Endothelial cell of umbilical vein (primary cell): ENCODE measurements around the gene CPNE8. TPM values are rescaled to one million over a fixed set of nuclear protein-coding genes. Genes with fewer than 3 reads are reported as not detected.

Experiments used
- BruUV-seq: library from RNA; stranded (reverse); fragments of 400-500 nt; replicated peaks from 2 replicates; lab custom pipeline; 2021; lab: Mats Ljungman, UMichigan
- CTCF ChIA-PET: fragments of 300-600, 350-600 bp; sonication (Branson Sonifier 250); formaldehyde crosslinking; loops from one replicate; lab custom pipeline; 2021; ENCODE audit warnings: antibody characterized with exemption, inconsistent platforms; lab: Charles Lee
- POLR2A ChIA-PET: fragments of 300-600, 350-600 bp; sonication (Branson Sonifier 250); formaldehyde crosslinking; loops from one replicate; lab custom pipeline; 2021; ENCODE audit warnings: antibody characterized with exemption, inconsistent platforms; lab: Charles Lee
- DNase-seq: peaks from one replicate; pipeline ENCODE4 v3.0.0-alpha.2; 2011; ENCODE audit warnings: low read depth, low spot score
- FAIRE-seq: peaks from 2 replicates; lab custom pipeline; 2011; peaks lifted over from hg19 to GRCh38; lab: Jason Lieb, UNC
- H2AFZ ChIP-seq: 2 replicates; pipeline ENCODE4 v1.6.0; 2012; ENCODE audit warnings: low read depth, low read length, control low read depth, inconsistent platforms
- H3K27ac ChIP-seq: 2 replicates; pipeline ENCODE4 v1.5.1; 2011; ENCODE audit warnings: low read depth, mild to moderate bottlenecking, control low read depth, low read length, moderate library complexity; ENCODE audit not compliant: insufficient read depth
- H3K27me3 ChIP-seq, 2 experiments: 2 replicates each; pipeline versions ENCODE4 v1.6.0 to v1.6.1; 2011; ENCODE audit warnings: low read length in 2 of 2, mixed read lengths in 1 of 2; ENCODE audit not compliant: control insufficient read depth in 2 of 2, insufficient read depth in 2 of 2
- H3K36me3 ChIP-seq, 2 experiments: 2 replicates in 1 of 2; 3 replicates in 1 of 2; pipeline ENCODE4 v1.5.1; 2011; ENCODE audit warnings: low read length in 2 of 2, mild to moderate bottlenecking in 1 of 2, moderate library complexity in 1 of 2; ENCODE audit not compliant: control insufficient read depth in 2 of 2, insufficient read depth in 2 of 2; ENCODE audit errors: extremely low read depth in 1 of 2
- H3K4me1 ChIP-seq: 3 replicates; pipeline ENCODE4 v1.5.1; 2011; ENCODE audit warnings: mild to moderate bottlenecking, low read length; ENCODE audit not compliant: control insufficient read depth, insufficient read depth; ENCODE audit errors: extremely low read depth
- H3K4me2 ChIP-seq: 2 replicates; pipeline ENCODE4 v1.6.1; 2011; ENCODE audit warnings: low read length, control low read depth, mixed read lengths; ENCODE audit not compliant: insufficient read depth
- H3K4me3 ChIP-seq, 3 experiments: fragments of 200-600 bp in 1 of 3; sonication (generic), shearing (Covaris generic) in 1 of 3; replicated peaks in 1 of 3; 2 replicates each; pipeline ENCODE4 v1.5.1; 2011 to 2016; ENCODE audit warnings: control low read depth in 3 of 3, low read length in 3 of 3, mild to moderate bottlenecking in 2 of 3, inconsistent platforms in 1 of 3, low read depth in 1 of 3, moderate library complexity in 1 of 3; ENCODE audit not compliant: insufficient read depth in 1 of 3
- H3K79me2 ChIP-seq: 2 replicates; pipeline ENCODE4 v1.6.0; 2012; ENCODE audit warnings: low read length, inconsistent platforms; ENCODE audit not compliant: control insufficient read depth, insufficient read depth
- H3K9ac ChIP-seq: replicated peaks from 2 replicates; pipeline ENCODE3; 2011; ENCODE audit warnings: low read length, control low read depth; ENCODE audit not compliant: insufficient read depth; ENCODE audit errors: extremely low read depth
- H3K9me1 ChIP-seq: replicated peaks from 3 replicates; pipeline ENCODE4 v1.6.0; 2011; ENCODE audit warnings: mild to moderate bottlenecking, low read length; ENCODE audit not compliant: control insufficient read depth, insufficient read depth; ENCODE audit errors: extremely low read depth
- H3K9me3 ChIP-seq: replicated peaks from 2 replicates; pipeline ENCODE4 v1.5.1; 2012; ENCODE audit warnings: low read length, inconsistent platforms; ENCODE audit not compliant: control insufficient read depth, insufficient read depth
- H4K20me1 ChIP-seq: replicated peaks from 2 replicates; pipeline ENCODE3; 2011; ENCODE audit warnings: mild to moderate bottlenecking, low read length; ENCODE audit not compliant: control insufficient read depth, insufficient read depth; ENCODE audit errors: extremely low read depth
- EZH2 ChIP-seq: IDR thresholded peaks from 2 replicates; pipeline ENCODE4 v1.6.1; 2012; ENCODE audit warnings: borderline replicate concordance, low read depth, mild to moderate bottlenecking, moderate library complexity, low read length, inconsistent platforms; ENCODE audit not compliant: severe bottlenecking
- FOS ChIP-seq: IDR thresholded peaks from 2 replicates; pipeline ENCODE4 v1.6.1; 2011; ENCODE audit warnings: mild to moderate bottlenecking, low read length, moderate library complexity, borderline replicate concordance; ENCODE audit not compliant: insufficient read depth
- GATA2 ChIP-seq: IDR thresholded peaks from 2 replicates; pipeline ENCODE4 v1.7.0; 2011; ENCODE audit warnings: low read depth, mild to moderate bottlenecking, moderate library complexity, mixed read lengths, low read length; ENCODE audit not compliant: insufficient read length, insufficient read depth
- JUN ChIP-seq: IDR thresholded peaks from 2 replicates; pipeline ENCODE4 v1.6.1; 2011; ENCODE audit warnings: borderline replicate concordance, low read depth; ENCODE audit not compliant: insufficient read length, insufficient read depth
- MYC ChIP-seq: IDR thresholded peaks from one replicate; pipeline ENCODE4 v1.6.1; 2011; ENCODE audit warnings: mild to moderate bottlenecking, low read depth, low read length
- POLR2A ChIP-seq: IDR thresholded peaks from 2 replicates; pipeline ENCODE4 v1.6.1; 2012; ENCODE audit warnings: low read depth, mild to moderate bottlenecking, control low read depth, low read length
- POLR2AphosphoS5 ChIP-seq: IDR thresholded peaks from 2 replicates; pipeline ENCODE4 v1.6.1; 2012; ENCODE audit warnings: low read depth, mild to moderate bottlenecking, control low read depth, low read length, moderate library complexity; ENCODE audit not compliant: insufficient read depth
- dilution Hi-C: fragments of 300-500 bp; cut with MboI; formaldehyde crosslinking; loops from one replicate; pipeline ENCODE4 v1.15.0; 2019; ENCODE audit warnings: low sequenced_read_pairs; ENCODE audit not compliant: extremely low pct_ligation_motif_present
- intact Hi-C: fragments of 100-400 bp; cut with micrococcal nuclease; formaldehyde crosslinking; loops from one replicate; pipeline ENCODE4 v1.10.0; 2022
- polyA plus RNA-seq, 4 experiments: library from polyadenylated mRNA; depleted of rRNA in 3 of 4; stranded (reverse) in 3 of 4; unstranded in 1 of 4; fragments of >200 nt; gene quantifications; 2 replicates each; pipeline versions ENCODE4 v1.2.1 to v1.2.3, GENCODE V29; 2011 to 2012; ENCODE audit warnings: missing spikeins in 1 of 4
- total RNA-seq: library from RNA; stranded (reverse); gene quantifications from 2 replicates; pipeline ENCODE4 v1.2.3, GENCODE V29; 2021
- TF ChIP-seq, protein P1 (sequence below): IDR thresholded peaks from 2 replicates; pipeline ENCODE4 v1.6.1; 2011; ENCODE audit not compliant: insufficient read depth, insufficient read length
- TF ChIP-seq, protein P2 (sequence below), 2 donors: IDR thresholded peaks; 1 replicate in 1 of 2; 2 replicates in 1 of 2; pipeline ENCODE4 v1.5.1; 2011; ENCODE audit warnings: low read length in 2 of 2, mild to moderate bottlenecking in 2 of 2, moderate library complexity in 2 of 2, control low read depth in 1 of 2, inconsistent platforms in 1 of 2, low read depth in 1 of 2; ENCODE audit not compliant: insufficient read depth in 1 of 2; ENCODE audit errors: extremely low read depth in 1 of 2

CPNE8 gene
- total and polyA plus RNA-seq, 2 donors (not counting 3 experiments of a cell fraction or from before 2014, with no cell fraction given): 4.4 to 13.7 TPM

- Histone ChIP-seq H2AFZ (no peak overlapping the region), H3K79me2 (no peaks in the 10 kb centered on the region), H3K4me1 (peaks cover 2% of the 10 kb centered on the region), H3K27ac (no peak overlapping the region), H3K9me3 (no peaks in the 10 kb centered on the region), H3K27me3 (peaks cover 0 to 3% of the 10 kb centered on the region in 2 experiments), H4K20me1 (no peaks in the 10 kb centered on the region), H3K9ac (no peak overlapping the region), H3K9me1 (no peaks in the 10 kb centered on the region), H3K4me2 (no peak overlapping the region), H3K36me3 (no peaks in the 10 kb centered on the region), H3K4me3 (no peak overlapping the region)
- POLR2A ChIA-PET: no interaction called here
- TF ChIP-seq, protein P1, sequence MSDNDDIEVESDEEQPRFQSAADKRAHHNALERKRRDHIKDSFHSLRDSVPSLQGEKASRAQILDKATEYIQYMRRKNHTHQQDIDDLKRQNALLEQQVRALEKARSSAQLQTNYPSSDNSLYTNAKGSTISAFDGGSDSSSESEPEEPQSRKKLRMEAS: no peak
- TF ChIP-seq, protein P2, sequence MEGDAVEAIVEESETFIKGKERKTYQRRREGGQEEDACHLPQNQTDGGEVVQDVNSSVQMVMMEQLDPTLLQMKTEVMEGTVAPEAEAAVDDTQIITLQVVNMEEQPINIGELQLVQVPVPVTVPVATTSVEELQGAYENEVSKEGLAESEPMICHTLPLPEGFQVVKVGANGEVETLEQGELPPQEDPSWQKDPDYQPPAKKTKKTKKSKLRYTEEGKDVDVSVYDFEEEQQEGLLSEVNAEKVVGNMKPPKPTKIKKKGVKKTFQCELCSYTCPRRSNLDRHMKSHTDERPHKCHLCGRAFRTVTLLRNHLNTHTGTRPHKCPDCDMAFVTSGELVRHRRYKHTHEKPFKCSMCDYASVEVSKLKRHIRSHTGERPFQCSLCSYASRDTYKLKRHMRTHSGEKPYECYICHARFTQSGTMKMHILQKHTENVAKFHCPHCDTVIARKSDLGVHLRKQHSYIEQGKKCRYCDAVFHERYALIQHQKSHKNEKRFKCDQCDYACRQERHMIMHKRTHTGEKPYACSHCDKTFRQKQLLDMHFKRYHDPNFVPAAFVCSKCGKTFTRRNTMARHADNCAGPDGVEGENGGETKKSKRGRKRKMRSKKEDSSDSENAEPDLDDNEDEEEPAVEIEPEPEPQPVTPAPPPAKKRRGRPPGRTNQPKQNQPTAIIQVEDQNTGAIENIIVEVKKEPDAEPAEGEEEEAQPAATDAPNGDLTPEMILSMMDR (IDR thresholded peaks at IDR 0.05; ENCODE audit: extremely low read depth in 1 of 2, insufficient read depth in 1 of 2, low read depth in 1 of 2, low read length in 2 of 2): no peak
- no peak for TF ChIP-seq POLR2AphosphoS5
- no peak for TF ChIP-seq EZH2
- no peak for TF ChIP-seq JUN
- TF ChIP-seq GATA2: no peak
- no peak for TF ChIP-seq MYC
- no peak for TF ChIP-seq POLR2A
- no peak for TF ChIP-seq FOS
- dilution Hi-C loops: no loop called here
- DNase-seq: no peak
- BruUV-seq: no TSS peak
- intact Hi-C loops: no loop called here
- no peak for FAIRE-seq
- CTCF ChIA-PET: interaction anchor here (0.7 to 2.6 kb wide), 3 partner anchors 9 to 248 kb away, joined by 3 to 15 read pairs (median 3); no protein-coding TSS in a partner anchor
These were observed 6.7 kb upstream of the CPNE8 start for GRCh38 chr12:38912116-38912515.
